ENCODE results near the gene MSMB. TPM values are rescaled to one million over a fixed set of nuclear protein-coding genes. Genes with fewer than 3 reads are reported as not detected.
"Not testable (repeated sequence)": the region's sequence is repeated elsewhere in the genome, so short reads cannot be mapped to it uniquely, and the experiment has no call there.

Gene MSMB
- total RNA-seq, 1 donor from 2014 or later: not detected

GRCh38 chr10:46006219-46006618 is 39.9 kb downstream of the MSMB start:
- no peak for DNase-seq (ENCODE audit: low spot score)

- DNase-seq (ENCODE audit: low spot score): no peak
These were observed 40.7 kb downstream of the MSMB start for GRCh38 chr10:46005383-46005782.

GRCh38 chr10:46004963-46005362 is 41.1 kb downstream of the MSMB start:
- no peak for DNase-seq (ENCODE audit: low spot score)

- DNase-seq (ENCODE audit: low spot score): no peak
These were observed 43.0 kb downstream of the MSMB start for GRCh38 chr10:46002916-46003693.

GRCh38 chr10:46002189-46002687 is 43.8 kb downstream of the MSMB start:
- not testable (repeated sequence) for DNase-seq (ENCODE audit: low spot score)

GRCh38 chr10:46001187-46001756 is 44.8 kb downstream of the MSMB start:
- no peak for DNase-seq (ENCODE audit: low spot score)

GRCh38 chr10:46000538-46000937 is 45.5 kb downstream of the MSMB start:
- DNase-seq (ENCODE audit: low spot score): no peak

GRCh38 chr10:45999955-46000354 is 46.1 kb downstream of the MSMB start:
- DNase-seq (ENCODE audit: low spot score): not testable (repeated sequence)

- no peak for DNase-seq (ENCODE audit: low spot score)
These were observed 47.9 kb downstream of the MSMB start for GRCh38 chr10:45997994-45998763.

GRCh38 chr10:45997557-45997956 is 48.5 kb downstream of the MSMB start:
- DNase-seq (ENCODE audit: low spot score): no peak

- DNase-seq (ENCODE audit: low spot score): not testable (repeated sequence)
These were observed 60.5 kb downstream of the MSMB start for GRCh38 chr10:45985590-45985989.

- DNase-seq (ENCODE audit: low spot score): not testable (repeated sequence)
These were observed 61.6 kb downstream of the MSMB start for GRCh38 chr10:45984473-45984872.

GRCh38 chr10:45983538-45984186 is 62.4 kb downstream of the MSMB start:
- peak; percentile 45 for DNase-seq (ENCODE audit: low spot score)

Other genes with a start within 250 kb of the MSMB start
- gene AGAP4, start 198.8 kb downstream of the MSMB start, total RNA-seq: 40.2 TPM
- 56.5 TPM for gene TIMM23, start 73.8 kb downstream of the MSMB start, total RNA-seq
- gene NCOA4, start 15.6 kb downstream of the MSMB start, total RNA-seq: 151 TPM
- not detected for gene ANTXRL, start 240.7 kb upstream of the MSMB start, total RNA-seq

Measured in ureter (tissue), 1 donor.